Peyer's patch (tissue), 4 donors: ENCODE measurements around the gene KIAA1210.

Experiments used
- POLR2A ChIP-seq, 2 donors: fragments of 450-650 bp; IDR thresholded peaks; one replicate each; pipeline ENCODE4 v1.5.1; 2017; ENCODE audit warnings: antibody characterized with exemption in 2 of 2, mild to moderate bottlenecking in 2 of 2, moderate library complexity in 2 of 2
- TF ChIP-seq, protein P1 (sequence below), 6 experiments: fragments of 450-650 bp in 4 of 6; fragments of 200-600 bp in 2 of 6; sonication (generic) in 1 of 6; IDR thresholded peaks; one replicate each; pipeline ENCODE4 v1.5.1; 2017 to 2019; ENCODE audit warnings: antibody characterized with exemption in 6 of 6, mild to moderate bottlenecking in 3 of 6, moderate library complexity in 1 of 6

DNA sequence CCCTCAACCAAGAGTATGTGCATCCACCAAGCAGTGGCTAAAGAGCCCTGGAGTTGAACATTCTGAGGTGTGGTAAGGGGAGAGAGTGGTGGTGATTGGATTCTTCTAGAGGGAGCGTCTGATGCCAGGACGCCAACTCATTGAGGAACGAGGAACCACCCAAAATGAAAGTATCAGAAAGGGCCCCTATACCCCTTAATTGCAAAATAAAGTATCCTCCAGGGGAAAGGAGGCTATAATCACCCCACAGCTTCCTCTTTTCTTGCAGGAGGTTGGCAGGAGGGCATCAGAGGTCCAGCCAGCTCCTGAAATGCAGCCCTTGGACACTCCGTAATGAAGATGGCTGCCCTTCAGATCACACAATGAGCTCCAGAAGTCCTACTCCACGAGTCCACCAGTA, 5.3 kb upstream of the KIAA1210 start:
- TF ChIP-seq, protein P1, sequence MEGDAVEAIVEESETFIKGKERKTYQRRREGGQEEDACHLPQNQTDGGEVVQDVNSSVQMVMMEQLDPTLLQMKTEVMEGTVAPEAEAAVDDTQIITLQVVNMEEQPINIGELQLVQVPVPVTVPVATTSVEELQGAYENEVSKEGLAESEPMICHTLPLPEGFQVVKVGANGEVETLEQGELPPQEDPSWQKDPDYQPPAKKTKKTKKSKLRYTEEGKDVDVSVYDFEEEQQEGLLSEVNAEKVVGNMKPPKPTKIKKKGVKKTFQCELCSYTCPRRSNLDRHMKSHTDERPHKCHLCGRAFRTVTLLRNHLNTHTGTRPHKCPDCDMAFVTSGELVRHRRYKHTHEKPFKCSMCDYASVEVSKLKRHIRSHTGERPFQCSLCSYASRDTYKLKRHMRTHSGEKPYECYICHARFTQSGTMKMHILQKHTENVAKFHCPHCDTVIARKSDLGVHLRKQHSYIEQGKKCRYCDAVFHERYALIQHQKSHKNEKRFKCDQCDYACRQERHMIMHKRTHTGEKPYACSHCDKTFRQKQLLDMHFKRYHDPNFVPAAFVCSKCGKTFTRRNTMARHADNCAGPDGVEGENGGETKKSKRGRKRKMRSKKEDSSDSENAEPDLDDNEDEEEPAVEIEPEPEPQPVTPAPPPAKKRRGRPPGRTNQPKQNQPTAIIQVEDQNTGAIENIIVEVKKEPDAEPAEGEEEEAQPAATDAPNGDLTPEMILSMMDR (IDR thresholded peaks at IDR 0.05), result no peak
- no peak for TF ChIP-seq POLR2A (IDR thresholded peaks at IDR 0.05)
